HL-60/S4 treated with phorbol 12-myristate 13-acetate at 8.2 ng/mL for 4 days and 3 days (cell line): ENCODE measurements around the gene ITGAE.

Experiments used
- in situ Hi-C: fragments of 300-500 bp; cut with MboI; formaldehyde crosslinking; loops from 2 replicates; pipeline ENCODE4 v1.15.0; 2022; ENCODE audit warnings: low sequenced_read_pairs

ITGAE gene

DNA sequence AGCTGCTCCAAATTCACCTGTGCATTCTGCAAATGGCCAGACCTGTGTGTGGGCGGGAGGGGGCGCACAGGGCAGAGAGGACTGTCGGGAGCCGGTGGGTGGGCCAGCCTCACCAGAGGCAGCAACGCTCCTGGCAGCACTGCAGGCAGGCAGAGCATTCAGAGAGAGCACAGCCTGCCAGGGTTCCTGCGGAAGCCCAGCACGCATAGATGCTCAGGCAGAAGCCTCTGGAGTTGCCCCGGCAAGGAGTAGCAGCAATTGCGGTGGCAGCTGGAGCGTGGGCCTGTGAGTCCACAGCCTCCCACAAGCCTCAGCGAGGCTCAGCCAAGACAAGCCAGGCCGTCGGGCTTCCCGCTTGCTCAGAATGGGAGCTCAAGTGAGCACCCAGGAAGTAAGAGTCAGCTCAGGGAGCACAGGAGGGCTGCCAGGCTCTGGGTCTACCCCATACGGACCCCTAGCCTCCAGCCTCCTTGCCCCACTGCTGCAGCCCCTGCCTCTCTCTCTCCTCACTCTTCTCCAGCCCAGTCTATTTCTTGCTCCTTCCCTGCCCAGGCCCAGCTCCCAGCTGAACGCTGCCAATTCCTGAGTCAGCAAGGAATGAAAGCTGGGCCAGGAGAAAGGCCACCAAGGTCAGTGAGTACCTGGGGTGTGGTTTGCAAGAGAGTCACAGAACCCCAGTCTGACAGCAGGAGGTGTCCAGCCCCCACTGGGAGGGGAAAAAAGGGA is 122.7 kb downstream of the ITGAE start:
- in situ Hi-C loops = no loop called here

DNA sequence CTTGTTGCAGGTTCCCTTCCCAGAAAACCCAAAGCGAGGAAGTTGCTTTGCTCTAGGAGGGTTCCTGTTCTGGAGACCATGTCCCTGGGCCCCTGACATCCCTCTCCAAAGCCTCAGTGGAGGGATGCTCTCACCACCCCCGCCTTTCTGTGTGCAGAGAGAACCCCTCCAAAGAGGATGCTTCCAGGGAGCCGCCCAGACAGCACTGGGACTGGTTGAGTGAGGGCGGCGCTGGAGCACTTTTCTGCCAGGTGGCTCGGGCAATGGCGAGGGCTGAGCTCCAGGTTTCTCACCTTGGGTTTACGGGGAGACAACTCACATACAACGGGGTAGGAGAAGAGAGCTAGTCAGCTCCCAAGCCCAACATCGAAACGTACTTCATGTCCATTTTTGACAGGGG is 125.1 kb downstream of the ITGAE start:
- in situ Hi-C loops = no loop called here

DNA sequence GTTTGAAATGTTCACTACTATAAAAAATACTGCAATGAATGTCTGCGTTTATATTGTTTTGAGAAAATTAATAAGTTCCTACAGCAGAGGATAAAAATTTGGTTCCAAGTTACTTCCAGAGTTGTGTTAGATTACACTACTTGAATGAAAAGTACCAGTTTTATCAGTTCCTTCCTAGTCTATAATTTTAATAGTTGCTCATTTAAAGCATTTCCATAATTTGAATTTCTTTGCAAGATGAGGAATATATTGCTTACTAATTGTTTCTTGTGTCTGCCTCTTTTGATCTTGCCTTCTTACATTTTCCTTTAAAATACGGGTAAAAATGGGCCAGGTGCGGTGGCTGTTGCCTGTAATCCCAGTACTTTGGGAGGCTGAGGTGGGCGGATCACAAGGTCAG is 128.4 kb downstream of the ITGAE start:
- in situ Hi-C loops = no loop called here

GRCh38 chr17:3669548-3669947 is 131.4 kb downstream of the ITGAE start:
- in situ Hi-C loops = no loop called here

DNA sequence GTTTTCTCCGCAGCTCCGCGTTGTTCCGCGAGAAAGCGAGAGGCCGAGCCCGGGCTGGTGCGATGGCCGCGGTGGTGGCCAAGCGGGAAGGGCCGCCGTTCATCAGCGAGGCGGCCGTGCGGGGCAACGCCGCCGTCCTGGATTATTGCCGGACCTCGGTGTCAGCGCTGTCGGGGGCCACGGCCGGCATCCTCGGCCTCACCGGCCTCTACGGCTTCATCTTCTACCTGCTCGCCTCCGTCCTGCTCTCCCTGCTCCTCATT is 132.0 kb downstream of the ITGAE start:
- in situ Hi-C loops = no loop called here

DNA sequence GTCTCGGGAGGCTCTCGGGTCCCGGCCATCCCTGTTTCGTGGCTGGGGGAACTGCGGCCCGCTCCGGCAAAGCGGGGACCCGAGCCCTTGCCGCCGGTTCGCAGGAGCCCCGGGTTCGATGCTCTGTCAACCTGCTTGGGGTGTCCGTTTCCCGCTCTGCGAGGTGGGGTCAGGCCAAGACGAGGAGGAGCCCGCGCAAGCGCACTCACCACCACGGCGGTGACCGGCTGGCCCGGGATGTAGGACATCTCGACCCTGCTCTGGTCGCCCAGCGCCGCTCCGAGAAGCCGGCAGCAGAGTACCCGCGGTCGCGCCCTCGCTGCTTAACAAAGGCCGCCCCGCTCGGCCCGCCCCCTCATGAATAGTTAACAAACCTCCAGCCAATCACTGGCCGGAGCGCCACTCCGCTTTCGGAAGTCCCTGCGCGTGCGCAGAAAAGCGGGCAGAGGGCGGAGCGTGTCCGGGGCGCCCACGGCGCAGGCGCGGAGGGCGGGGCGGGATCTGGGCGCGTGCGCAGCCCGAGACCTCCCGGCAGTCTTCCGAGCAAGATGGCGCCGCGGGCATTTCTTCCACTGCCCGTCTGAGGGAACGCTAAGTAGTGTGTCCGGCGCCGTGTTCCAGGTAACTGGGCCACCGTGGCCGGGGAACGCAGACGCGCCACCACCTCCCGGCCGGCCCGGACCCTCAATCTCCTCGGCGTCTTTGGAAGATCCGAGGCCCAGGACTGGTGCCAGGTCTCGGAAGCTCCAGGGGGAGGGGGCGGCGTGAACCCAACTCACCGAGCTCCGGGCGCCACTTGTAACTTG is 132.5 kb downstream of the ITGAE start, which contains the start of the genes EMC6 and TAX1BP3:
Gene EMC6 (plus strand): TSS at position 534 of the 806 bp plus-strand sequence. CDS start 335 bp downstream, outside the sequence.
Gene TAX1BP3 (minus strand): TSS at position 300 of the 806 bp plus-strand sequence. CDS start 52 bp downstream, at position 248.
- in situ Hi-C loops = no loop called here

GRCh38 chr17:3667366-3668278 is 133.4 kb downstream of the ITGAE start:
- in situ Hi-C loops = no loop called here

DNA sequence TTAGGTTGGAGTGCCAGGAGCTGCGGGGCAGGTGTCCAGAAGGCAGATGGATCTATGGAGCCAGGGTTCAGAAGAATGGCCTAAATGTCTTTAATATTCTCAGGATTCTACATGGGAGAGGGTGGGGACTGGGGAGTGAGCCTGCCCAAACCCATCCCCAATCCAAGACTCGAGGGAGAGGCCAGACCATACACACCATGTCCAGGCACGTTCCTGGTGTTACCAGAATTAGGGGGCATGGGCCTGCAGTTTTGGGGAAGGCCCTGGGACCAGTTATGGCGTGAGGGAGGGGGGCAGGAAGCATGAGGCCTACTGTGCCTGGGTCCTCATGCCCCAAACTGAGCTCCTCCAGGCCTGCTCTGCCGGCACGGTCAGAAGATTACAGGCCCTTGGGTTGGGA is 134.5 kb downstream of the ITGAE start:
- in situ Hi-C loops = no loop called here

GRCh38 chr17:3665834-3666233 is 135.2 kb downstream of the ITGAE start:
- in situ Hi-C loops = no loop called here
